ENCODE results near the gene POLE3.
"Not testable (repeated sequence)": the region's sequence is repeated elsewhere in the genome, so short reads cannot be mapped to it uniquely, and the experiment has no call there.

Gene POLE3, protein sequence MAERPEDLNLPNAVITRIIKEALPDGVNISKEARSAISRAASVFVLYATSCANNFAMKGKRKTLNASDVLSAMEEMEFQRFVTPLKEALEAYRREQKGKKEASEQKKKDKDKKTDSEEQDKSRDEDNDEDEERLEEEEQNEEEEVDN

DNA sequence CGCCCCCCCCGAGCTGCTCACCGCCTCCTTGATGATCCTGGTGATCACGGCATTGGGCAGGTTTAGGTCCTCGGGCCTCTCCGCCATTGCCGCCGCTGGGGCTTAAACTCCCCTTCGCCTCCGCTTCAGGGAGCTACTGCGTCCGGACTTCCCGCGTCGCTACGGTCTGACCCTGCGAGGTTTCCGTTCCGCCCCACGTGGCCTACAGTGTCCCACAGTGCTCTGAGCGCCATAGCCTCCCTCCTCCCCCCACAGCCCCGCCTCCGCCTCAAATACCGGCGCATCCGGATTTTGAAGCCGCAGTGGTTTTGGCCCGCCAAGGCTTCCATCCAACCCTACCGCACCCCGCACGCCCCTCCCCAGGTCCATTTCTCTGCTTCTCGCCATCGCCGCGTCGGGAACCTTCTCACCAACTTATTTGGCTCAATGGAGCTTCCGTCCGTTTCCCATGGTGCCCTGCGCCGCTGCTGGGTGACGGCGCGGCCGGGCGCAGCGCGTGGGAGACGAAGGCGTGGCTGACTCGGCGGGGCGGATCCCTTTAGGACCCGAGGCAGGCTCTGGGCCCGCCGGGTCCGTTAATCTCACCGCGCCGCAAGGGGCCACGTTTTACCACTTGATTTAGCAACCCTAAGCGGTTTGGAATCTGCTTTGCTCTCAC is at the start of gene POLE3, which contains the start of gene C9orf43:
TSS of gene POLE3 (minus strand) at position 469 of the 658 bp plus-strand sequence. CDS start at position 87, 382 bp downstream.
TSS of gene C9orf43 (plus strand) at position 541 of the 658 bp plus-strand sequence. CDS start 2,747 bp downstream, outside the sequence.
- peaks cover 10% of the 10 kb centered on the region for H3K36me3 Mint-ChIP-seq
- peaks cover 27% of the 10 kb centered on the region for H3K4me1 Mint-ChIP-seq (ENCODE audit: low read depth)
- H3K27me3 Mint-ChIP-seq = no peaks in the 10 kb centered on the region
- peak within 1 kb of the TSS; percentile 98 for H3K4me3 Mint-ChIP-seq
- peak within 1 kb of the TSS; percentile 99 for H3K27ac Mint-ChIP-seq
- no peaks in the 10 kb centered on the region for H3K9me3 Mint-ChIP-seq (ENCODE audit: low read depth)

DNA sequence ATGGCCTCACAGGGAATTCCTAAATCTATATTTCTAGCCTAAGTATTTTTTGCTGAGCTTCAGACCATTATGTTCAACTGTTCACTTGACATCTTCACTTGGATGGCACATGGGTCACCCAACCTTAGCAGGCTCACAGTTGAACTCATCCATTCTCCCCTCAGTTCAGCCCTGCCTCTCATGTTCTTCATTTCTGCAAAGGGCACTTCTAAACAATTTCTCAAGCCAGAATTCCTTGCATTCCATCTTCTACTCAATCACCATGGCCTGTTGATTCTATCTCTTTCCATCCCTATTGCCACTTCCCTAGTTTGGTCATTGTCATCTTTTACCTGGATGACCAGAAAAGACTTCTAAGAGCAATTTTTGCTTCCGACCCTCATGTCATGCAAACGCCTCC is 45.8 kb upstream of the POLE3 start:
- H3K27me3 Mint-ChIP-seq = no peaks in the 10 kb centered on the region
- no peak overlapping the region for H3K27ac Mint-ChIP-seq

DNA sequence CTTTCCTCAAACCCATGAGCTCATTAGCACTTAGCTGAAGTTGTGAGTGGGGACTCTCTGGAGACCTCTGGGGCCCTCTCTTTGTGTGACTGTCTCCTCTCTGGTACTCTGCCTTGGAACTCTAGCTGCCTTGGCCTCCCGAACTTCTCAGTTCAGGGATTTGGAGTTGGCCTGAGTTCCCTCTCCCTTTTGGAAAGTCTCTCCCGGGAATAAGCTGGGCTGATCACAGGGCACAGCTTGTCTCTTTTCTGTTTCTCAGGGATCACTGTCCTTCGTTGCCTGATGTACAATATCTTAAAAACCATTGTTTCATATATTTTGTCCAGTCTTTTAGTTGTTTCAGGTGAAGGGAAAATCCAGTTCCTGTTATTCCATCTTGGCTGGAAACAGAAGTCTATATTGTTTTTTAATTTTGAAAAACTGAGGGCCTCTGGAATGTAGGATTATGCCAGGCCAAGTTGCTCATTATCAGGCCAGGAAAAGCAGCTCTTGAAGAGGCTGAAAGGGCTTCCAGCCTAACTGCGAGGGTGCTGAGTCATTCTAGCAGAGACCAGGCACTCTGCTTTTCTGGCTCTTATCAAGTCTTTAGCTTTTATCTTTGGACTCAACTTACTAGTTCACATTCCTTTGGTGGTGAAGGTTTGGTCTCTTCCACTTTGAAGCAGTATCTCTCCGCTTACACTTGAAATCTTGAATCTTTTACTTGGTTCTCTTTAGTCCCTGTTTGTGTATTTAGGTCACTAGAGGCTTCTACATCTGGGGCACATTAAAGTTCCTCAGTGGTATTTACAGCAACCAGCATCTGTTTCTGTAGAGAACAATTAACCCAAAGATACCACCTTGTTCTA is 44.7 kb upstream of the POLE3 start:
- Mint-ChIP-seq H3K27me3 (no peaks in the 10 kb centered on the region), H3K4me1 (ENCODE audit: low read depth) (peaks cover 5% of the 10 kb centered on the region), H3K27ac (peak overlapping the region; percentile 7), H3K36me3 (no peaks in the 10 kb centered on the region), H3K9me3 (ENCODE audit: low read depth) (no peaks in the 10 kb centered on the region), H3K4me3 (no peak overlapping the region)

More for the DNA sequence above, 45.8 kb upstream of the POLE3 start:
- Mint-ChIP-seq H3K4me1 (ENCODE audit: low read depth) (peaks cover 5% of the 10 kb centered on the region), H3K9me3 (ENCODE audit: low read depth) (no peaks in the 10 kb centered on the region), H3K36me3 (no peaks in the 10 kb centered on the region), H3K4me3 (no peak overlapping the region)

DNA sequence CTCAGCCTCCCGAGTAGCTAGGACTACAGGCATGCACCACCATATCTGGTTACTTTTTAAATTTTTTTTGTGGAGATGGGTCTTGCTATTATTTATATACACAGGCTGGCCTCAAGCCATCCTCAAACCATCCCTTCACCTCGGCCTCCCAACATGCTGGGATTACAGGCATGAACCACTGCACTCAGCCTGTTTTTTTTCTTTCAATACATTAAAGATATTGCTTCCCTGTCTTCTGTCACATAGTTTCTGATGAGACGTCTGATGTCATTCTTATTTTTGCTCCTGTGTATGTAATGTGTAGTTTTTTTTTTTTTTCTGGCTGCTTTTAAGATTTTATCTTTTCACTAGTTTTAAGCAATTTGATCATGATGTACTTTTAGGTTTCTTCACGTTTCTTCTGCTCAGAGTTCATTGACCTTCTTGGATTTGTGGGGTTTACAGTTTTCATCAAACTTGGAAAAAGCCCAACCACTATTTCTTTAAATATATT is 41.7 kb upstream of the POLE3 start:
- Mint-ChIP-seq H3K27ac (no peak overlapping the region), H3K4me3 (no peak overlapping the region), H3K27me3 (no peaks in the 10 kb centered on the region), H3K4me1 (ENCODE audit: low read depth) (peaks cover 5% of the 10 kb centered on the region), H3K9me3 (ENCODE audit: low read depth) (no peaks in the 10 kb centered on the region), H3K36me3 (no peaks in the 10 kb centered on the region)

DNA sequence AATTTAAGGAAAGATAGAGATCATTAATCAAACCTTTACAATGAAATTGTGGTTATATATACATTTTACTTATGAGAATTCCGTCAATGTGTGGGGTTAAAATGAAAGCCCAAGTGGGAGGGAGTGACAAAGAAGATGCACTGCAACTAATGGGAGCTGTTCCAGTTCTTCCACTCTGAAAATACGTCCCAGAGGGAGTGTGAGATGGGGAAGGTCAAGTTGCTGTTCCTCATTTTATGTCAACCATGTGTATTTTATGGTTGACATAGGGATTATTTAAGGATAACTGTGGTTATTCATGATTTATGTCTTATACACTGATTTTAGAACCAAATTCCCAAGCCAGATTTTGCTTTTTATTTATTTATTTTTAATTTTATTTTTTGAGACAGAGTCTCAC is 38.9 kb upstream of the POLE3 start:
- Mint-ChIP-seq H3K4me1 (ENCODE audit: low read depth) (no peaks in the 10 kb centered on the region), H3K9me3 (ENCODE audit: low read depth) (no peaks in the 10 kb centered on the region), H3K36me3 (no peaks in the 10 kb centered on the region)

DNA sequence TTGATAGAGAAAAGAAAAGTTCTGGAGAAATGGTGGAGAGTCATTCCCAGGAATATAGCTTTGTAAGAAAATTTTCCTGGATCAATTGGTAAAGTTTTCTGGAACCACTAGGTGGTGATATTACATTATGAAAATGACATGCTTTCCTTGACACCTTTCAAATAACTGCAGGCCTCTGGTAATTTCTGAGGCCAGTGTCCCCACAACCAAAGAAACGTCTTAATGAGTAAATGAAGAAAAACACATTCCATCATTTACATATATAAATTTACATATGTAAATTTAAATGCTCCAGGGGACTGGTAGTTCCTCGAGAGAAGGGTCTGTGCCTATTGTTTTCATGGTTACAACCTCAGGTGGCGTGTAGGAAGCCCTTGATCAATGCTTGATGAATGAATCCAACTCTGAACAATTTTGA is 35.9 kb upstream of the POLE3 start:
- Mint-ChIP-seq H3K36me3 (no peaks in the 10 kb centered on the region), H3K27ac (no peak overlapping the region), H3K4me1 (ENCODE audit: low read depth) (no peaks in the 10 kb centered on the region), H3K4me3 (no peak overlapping the region), H3K9me3 (ENCODE audit: low read depth) (no peaks in the 10 kb centered on the region), H3K27me3 (no peaks in the 10 kb centered on the region)

More for the DNA sequence above, 38.9 kb upstream of the POLE3 start:
- H3K4me3 Mint-ChIP-seq = no peak overlapping the region
- H3K27ac Mint-ChIP-seq = no peak overlapping the region
- H3K27me3 Mint-ChIP-seq = no peaks in the 10 kb centered on the region

DNA sequence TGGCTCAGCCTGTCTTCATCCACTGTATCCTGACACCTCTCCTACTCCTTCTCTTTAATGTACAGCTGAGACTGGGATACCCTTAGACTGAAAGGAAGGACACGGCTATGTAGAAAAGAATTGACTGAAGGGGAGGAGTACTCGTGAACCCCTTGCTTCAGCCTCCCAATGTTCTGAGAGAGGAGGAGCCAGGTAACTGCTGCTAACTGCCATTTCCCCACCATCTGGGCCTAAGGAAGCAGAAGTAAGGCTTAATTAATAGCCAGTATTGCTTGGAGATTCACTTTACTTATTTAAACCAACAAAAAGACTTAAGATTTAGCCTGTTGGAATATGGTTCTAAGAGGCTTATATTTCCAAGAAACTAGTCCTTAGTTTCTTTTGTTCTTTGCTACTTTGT is 34.3 kb upstream of the POLE3 start:
- no peak overlapping the region for H3K4me3 Mint-ChIP-seq
- no peaks in the 10 kb centered on the region for H3K4me1 Mint-ChIP-seq (ENCODE audit: low read depth)
- no peaks in the 10 kb centered on the region for H3K27me3 Mint-ChIP-seq
- no peaks in the 10 kb centered on the region for H3K9me3 Mint-ChIP-seq (ENCODE audit: low read depth)
- no peaks in the 10 kb centered on the region for H3K36me3 Mint-ChIP-seq
- H3K27ac Mint-ChIP-seq = no peak overlapping the region

DNA sequence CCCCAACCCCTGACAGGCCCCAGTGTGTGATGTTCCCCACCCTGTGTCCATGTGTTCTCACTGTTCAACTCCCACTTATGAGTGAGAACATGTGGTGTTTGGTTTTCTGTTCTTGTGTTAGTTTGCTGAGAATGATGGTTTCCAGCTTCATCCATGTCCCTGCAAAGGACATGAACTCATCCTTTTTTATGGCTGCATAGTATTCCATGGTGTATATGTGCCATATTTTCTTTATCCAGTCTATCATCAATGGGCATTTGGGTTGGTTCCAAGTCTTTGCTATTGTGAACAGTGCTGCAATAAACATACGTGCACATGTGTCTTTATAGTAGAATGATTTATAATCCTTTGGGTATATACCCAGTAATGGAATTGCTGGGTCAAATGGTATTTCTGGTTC is 27.2 kb upstream of the POLE3 start:
- H3K4me3 Mint-ChIP-seq; H3K9me3 Mint-ChIP-seq (ENCODE audit: low read depth); H3K27ac Mint-ChIP-seq; H3K36me3 Mint-ChIP-seq; H3K4me1 Mint-ChIP-seq (ENCODE audit: low read depth); H3K27me3 Mint-ChIP-seq: not testable (repeated sequence)

DNA sequence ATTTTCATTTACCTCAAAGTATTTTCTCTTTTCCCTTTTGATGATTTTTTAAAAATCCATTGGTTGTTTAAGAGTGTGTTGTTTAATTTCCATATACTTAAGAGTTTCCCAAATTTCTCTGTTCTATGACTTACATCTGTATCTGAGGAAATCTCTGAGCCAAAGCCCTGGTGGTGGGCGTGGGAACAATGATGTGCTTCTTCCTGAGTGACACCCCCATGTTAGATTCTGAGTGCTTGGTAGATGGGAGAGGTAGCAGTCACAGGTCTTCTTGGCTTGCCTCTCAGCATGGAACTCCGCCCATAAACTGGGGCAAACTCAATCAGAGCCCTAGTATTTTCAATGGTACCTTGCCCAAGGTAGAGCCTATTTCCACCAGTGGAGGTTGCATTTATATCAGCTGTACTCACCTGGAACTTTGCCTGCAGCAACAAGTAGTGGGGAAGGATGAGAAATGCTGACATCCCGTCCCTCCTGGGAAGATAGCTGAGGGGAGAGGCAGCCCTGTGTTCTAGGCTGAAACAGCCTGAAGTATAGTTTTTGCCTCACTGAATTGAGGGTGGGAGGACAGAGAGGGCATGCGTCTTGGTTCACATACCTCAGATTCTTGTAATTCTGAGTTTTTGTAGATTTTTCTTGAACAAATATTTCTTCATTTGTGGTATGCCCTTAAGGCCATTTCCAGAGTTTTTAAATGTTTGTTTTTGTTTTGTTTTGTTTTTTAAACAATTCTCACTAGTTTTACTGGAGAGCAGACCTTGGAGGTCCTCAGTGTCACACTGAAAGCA is 26.4 kb upstream of the POLE3 start:
- Mint-ChIP-seq H3K4me1 (ENCODE audit: low read depth) (no peaks in the 10 kb centered on the region), H3K9me3 (ENCODE audit: low read depth) (no peaks in the 10 kb centered on the region), H3K27ac (no peak overlapping the region), H3K27me3 (no peaks in the 10 kb centered on the region), H3K4me3 (no peak overlapping the region), H3K36me3 (no peaks in the 10 kb centered on the region)

DNA sequence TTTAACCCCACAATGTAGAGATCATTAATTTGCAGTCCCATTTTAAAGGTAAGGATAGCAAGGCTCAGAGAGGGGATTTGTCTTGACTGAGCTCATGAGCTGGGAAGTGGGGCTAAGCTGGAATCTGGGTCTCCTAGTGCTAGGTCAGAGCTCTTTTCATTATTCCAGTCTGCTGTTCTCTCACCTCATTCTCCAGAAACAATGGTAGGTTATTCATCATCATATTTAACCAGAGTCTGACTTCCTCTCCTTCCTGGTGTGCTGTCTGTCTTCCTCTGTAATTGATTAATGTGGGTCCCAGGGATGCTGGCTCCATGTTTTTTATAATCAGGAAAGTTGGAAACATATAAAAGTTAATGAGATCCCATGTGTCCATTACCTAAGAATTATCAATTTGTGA is 20.7 kb upstream of the POLE3 start:
- no peaks in the 10 kb centered on the region for H3K36me3 Mint-ChIP-seq
- H3K9me3 Mint-ChIP-seq (ENCODE audit: low read depth) = no peaks in the 10 kb centered on the region
- no peak overlapping the region for H3K27ac Mint-ChIP-seq
- no peak overlapping the region for H3K4me3 Mint-ChIP-seq
- H3K27me3 Mint-ChIP-seq = no peaks in the 10 kb centered on the region
- H3K4me1 Mint-ChIP-seq (ENCODE audit: low read depth) = no peaks in the 10 kb centered on the region

DNA sequence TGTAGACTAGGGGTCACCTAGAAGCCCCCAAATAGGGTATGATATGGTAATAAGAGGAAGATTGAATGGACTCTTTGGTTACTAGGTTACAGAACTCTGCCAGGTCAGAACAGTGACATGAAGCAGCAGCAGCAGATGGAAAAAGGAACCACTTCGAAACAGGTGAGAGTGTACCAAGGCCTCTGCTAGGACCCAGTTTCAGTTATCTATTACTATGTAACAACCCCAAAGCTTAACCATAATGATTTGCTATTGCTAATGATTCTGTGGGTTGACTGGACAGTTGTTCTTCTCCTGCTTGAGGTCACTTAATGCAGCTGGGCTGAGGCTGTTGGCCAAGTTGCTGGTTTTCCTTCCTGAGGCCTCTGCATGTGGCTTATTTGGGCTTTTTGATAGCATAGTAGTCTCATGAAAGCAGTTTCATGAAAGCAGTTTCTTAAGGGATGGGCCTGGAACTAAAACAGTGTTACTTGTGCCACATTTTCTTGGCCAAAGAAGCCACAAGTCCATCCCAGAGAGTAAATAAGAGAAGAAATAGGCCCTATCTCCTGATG is 17.7 kb upstream of the POLE3 start:
- no peak overlapping the region for H3K27ac Mint-ChIP-seq
- no peaks in the 10 kb centered on the region for H3K27me3 Mint-ChIP-seq
- no peak overlapping the region for H3K4me3 Mint-ChIP-seq
- H3K9me3 Mint-ChIP-seq (ENCODE audit: low read depth) = no peaks in the 10 kb centered on the region
- no peaks in the 10 kb centered on the region for H3K36me3 Mint-ChIP-seq
- H3K4me1 Mint-ChIP-seq (ENCODE audit: low read depth) = no peaks in the 10 kb centered on the region

DNA sequence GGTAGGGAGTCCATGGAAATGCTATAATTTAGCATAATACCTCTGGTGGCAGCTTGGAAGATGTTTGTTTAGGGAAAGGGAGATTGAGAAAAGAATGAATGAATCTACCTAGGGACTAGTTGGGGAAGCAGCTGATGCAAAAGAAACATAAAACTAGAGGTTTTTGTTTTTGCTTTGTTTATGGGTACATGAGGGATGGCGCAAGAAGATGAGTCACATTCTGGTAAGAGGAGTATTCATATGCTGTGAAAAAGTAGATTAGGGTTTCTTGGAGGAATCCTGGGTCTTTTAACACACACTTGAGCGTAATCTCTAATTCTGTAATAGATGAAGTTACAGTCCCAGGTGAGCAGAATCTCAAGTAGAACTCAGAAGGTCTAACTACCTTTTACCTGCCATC is 17.2 kb upstream of the POLE3 start:
- Mint-ChIP-seq H3K4me3 (no peak overlapping the region), H3K4me1 (ENCODE audit: low read depth) (no peaks in the 10 kb centered on the region), H3K27ac (no peak overlapping the region), H3K9me3 (ENCODE audit: low read depth) (no peaks in the 10 kb centered on the region), H3K36me3 (no peaks in the 10 kb centered on the region), H3K27me3 (no peaks in the 10 kb centered on the region)

DNA sequence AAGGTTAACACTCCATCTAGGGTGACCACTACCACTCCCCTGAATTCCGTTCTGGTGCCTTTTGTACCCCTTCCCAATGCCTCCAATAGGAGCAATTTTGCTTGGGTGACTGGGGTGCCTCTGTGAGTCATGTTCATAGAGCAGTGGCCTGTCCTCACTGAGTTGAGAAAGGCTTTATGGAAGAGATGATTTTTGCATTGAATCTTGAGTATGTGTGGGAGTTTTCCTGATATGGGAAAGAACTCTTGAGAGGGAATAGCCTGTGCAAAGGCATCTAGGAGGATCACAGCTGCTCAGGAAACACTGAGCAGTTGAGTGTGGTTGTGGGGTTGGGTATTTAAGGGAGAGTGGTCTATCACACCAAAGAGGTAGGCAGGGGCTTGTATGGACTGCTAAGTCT is 16.2 kb upstream of the POLE3 start:
- Mint-ChIP-seq H3K27ac (no peak overlapping the region), H3K4me3 (no peak overlapping the region), H3K27me3 (no peaks in the 10 kb centered on the region), H3K36me3 (no peaks in the 10 kb centered on the region), H3K4me1 (ENCODE audit: low read depth) (no peaks in the 10 kb centered on the region), H3K9me3 (ENCODE audit: low read depth) (no peaks in the 10 kb centered on the region)

DNA sequence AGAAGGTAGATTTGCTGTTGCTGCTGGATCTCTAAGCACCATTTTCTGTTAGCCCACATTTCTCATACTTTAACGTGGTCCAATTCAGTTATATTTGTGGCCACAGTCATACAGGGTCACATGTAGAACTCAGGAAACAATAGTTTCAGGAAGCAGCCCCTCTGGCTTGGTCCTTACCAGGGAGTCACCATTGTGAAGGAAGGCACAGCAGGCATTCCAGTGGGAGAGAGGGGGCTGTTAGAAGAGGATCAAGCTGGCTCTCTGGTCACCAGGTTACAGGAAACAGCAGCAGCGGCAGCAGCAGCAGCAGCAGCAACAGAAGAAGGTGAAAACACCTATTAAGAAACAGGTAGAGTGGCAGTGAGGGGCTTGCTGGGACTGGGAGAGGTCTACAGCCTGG is 14.6 kb upstream of the POLE3 start:
- H3K9me3 Mint-ChIP-seq (ENCODE audit: low read depth) = no peaks in the 10 kb centered on the region
- no peak overlapping the region for H3K4me3 Mint-ChIP-seq
- H3K4me1 Mint-ChIP-seq (ENCODE audit: low read depth) = no peaks in the 10 kb centered on the region
- H3K36me3 Mint-ChIP-seq = no peaks in the 10 kb centered on the region
- H3K27me3 Mint-ChIP-seq = no peaks in the 10 kb centered on the region
- H3K27ac Mint-ChIP-seq = no peak overlapping the region
